SK-N-SH treated with all-trans-retinoic acid at 6 μM for 48 hours (cell line): Measurements from ENCODE around the gene OR9Q1.

Source experiments
- ATAC-seq: fragments of 200-7000 bp; cut with Tn5 transposase; 3 replicates; pipeline ENCODE4 v1.9.1; 2020; ENCODE audit warnings: mild to moderate bottlenecking, moderate library complexity
- ARNTL ChIP-seq: fragments of 450-650 bp; formaldehyde crosslinking; IDR thresholded peaks from 2 replicates; pipeline ENCODE4 v1.5.0; 2020; ENCODE audit warnings: low read depth, mild to moderate bottlenecking, moderate library complexity, borderline replicate concordance
- BACH2 ChIP-seq: fragments of 250-450 bp; sonication (Bioruptor Pico); IDR thresholded peaks from 2 replicates; pipeline ENCODE4 v1.9.0; 2021; ENCODE audit warnings: mild to moderate bottlenecking, borderline replicate concordance
- CSDC2 ChIP-seq: fragments of 250-450 bp; sonication (Bioruptor Pico); IDR thresholded peaks from 2 replicates; pipeline ENCODE4 v1.5.0; 2020; ENCODE audit warnings: mild to moderate bottlenecking, moderate library complexity
- ESRRG ChIP-seq: fragments of 250-450 bp; sonication (Bioruptor Pico); IDR thresholded peaks from 2 replicates; pipeline ENCODE4 v1.6.1; 2021; ENCODE audit warnings: mild to moderate bottlenecking
- GLIS3 ChIP-seq: fragments of 250-450 bp; sonication (Bioruptor Pico); IDR thresholded peaks from 2 replicates; pipeline ENCODE4 v1.5.0; 2020; ENCODE audit warnings: mild to moderate bottlenecking, moderate library complexity
- ISL1 ChIP-seq: fragments of 250-450 bp; sonication (Bioruptor Pico); IDR thresholded peaks from 2 replicates; pipeline ENCODE4 v2.1.2; 2022; ENCODE audit warnings: mild to moderate bottlenecking, moderate library complexity
- OSR1 ChIP-seq: fragments of 250-450 bp; sonication (Bioruptor Pico); IDR thresholded peaks from 2 replicates; pipeline ENCODE4 v1.8.0; 2022; ENCODE audit warnings: moderate library complexity, mild to moderate bottlenecking, inconsistent platforms
- PPARA ChIP-seq: fragments of 250-450 bp; sonication (Bioruptor Pico); IDR thresholded peaks from 2 replicates; pipeline ENCODE4 v1.5.0; 2020; ENCODE audit warnings: mild to moderate bottlenecking, borderline replicate concordance
- RARB ChIP-seq: fragments of 250-450 bp; sonication (Bioruptor Pico); IDR thresholded peaks from 2 replicates; pipeline ENCODE4 v1.8.0; 2021; ENCODE audit warnings: mild to moderate bottlenecking, moderate library complexity
- SNAI2 ChIP-seq: fragments of 250-450 bp; sonication (Bioruptor Pico); IDR thresholded peaks from 2 replicates; pipeline ENCODE4 v1.5.0; 2020; ENCODE audit warnings: mild to moderate bottlenecking, moderate library complexity
- TCF4 ChIP-seq: fragments of 250-450 bp; sonication (Bioruptor Pico); IDR thresholded peaks from 2 replicates; pipeline ENCODE4 v1.8.0; 2021; ENCODE audit warnings: mild to moderate bottlenecking, moderate library complexity, borderline replicate concordance
- TOX ChIP-seq: fragments of 250-450 bp; sonication (Bioruptor Pico); IDR thresholded peaks from 2 replicates; pipeline ENCODE4 v1.8.0; 2021; ENCODE audit warnings: mild to moderate bottlenecking, moderate library complexity, borderline replicate concordance
- ZC3H10 ChIP-seq: fragments of 250-450 bp; sonication (Bioruptor Pico); IDR thresholded peaks from 2 replicates; pipeline ENCODE4 v1.5.1; 2021; ENCODE audit warnings: mild to moderate bottlenecking, moderate library complexity
- ZFP30 ChIP-seq: fragments of 450-650 bp; formaldehyde crosslinking; IDR thresholded peaks from 2 replicates; pipeline ENCODE4 v1.5.0; 2022; ENCODE audit warnings: mild to moderate bottlenecking, moderate library complexity
- ZNF565 ChIP-seq: fragments of 450-650 bp; formaldehyde crosslinking; conservative IDR thresholded peaks from 2 replicates; pipeline ENCODE4 v1.5.0; 2020; ENCODE audit warnings: low read depth, mild to moderate bottlenecking, moderate library complexity
- ZNF70 ChIP-seq: fragments of 450-650 bp; formaldehyde crosslinking; IDR thresholded peaks from 2 replicates; pipeline ENCODE4 v1.5.0; 2020; ENCODE audit warnings: mild to moderate bottlenecking, moderate library complexity
- ZNF8 ChIP-seq: fragments of 450-650 bp; formaldehyde crosslinking; IDR thresholded peaks from 2 replicates; pipeline ENCODE4 v1.5.0; 2020; ENCODE audit warnings: mild to moderate bottlenecking, moderate library complexity
- TF ChIP-seq, protein P1 (sequence below): fragments of 250-450 bp; sonication (Bioruptor Pico); IDR thresholded peaks from 2 replicates; pipeline ENCODE4 v1.8.0; 2020; ENCODE audit warnings: mild to moderate bottlenecking, moderate library complexity, borderline replicate concordance
- TF ChIP-seq, protein P2 (sequence below): fragments of 250-450 bp; sonication (Bioruptor Pico); IDR thresholded peaks from 2 replicates; pipeline ENCODE4 v1.5.0; 2020; ENCODE audit warnings: mild to moderate bottlenecking, moderate library complexity
- TF ChIP-seq, protein P3 (sequence below): fragments of 250-450 bp; sonication (Bioruptor Pico); IDR thresholded peaks from 2 replicates; pipeline ENCODE4 v1.5.1; 2021; ENCODE audit warnings: mild to moderate bottlenecking, moderate library complexity
- TF ChIP-seq, protein P4 (sequence below): fragments of 250-450 bp; sonication (Bioruptor Pico); IDR thresholded peaks from 2 replicates; pipeline ENCODE4 v1.5.1; 2020; ENCODE audit warnings: low read depth, mild to moderate bottlenecking, moderate library complexity

The OR9Q1 gene

DNA sequence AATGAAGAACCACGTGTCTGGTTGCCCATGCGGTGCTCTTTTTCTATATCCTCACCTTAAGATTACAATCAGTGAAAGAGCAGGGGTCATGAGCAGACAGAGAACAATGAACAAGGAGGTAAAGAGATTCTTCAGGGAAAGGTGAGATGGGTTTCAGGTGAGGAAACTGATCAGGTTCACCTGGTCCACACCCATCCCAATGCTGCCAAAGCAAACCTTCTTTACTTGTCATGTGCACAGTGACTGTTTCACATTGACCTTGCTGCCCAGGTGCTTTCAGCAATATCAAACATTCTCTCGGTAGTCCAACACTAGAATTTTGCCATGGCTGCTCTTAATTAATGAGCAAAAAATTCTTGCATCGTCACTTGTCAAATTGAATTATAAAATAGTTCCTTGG lies 140.7 kb downstream of the OR9Q1 start:
- TF ChIP-seq ZNF70 (CRISPR knock-in tag) = no peak
- no peak for TF ChIP-seq SNAI2 (CRISPR knock-in tag)
- no peak for TF ChIP-seq BACH2 (CRISPR knock-in tag)
- TF ChIP-seq TCF4 (CRISPR knock-in tag) = no peak
- TF ChIP-seq, protein P1, sequence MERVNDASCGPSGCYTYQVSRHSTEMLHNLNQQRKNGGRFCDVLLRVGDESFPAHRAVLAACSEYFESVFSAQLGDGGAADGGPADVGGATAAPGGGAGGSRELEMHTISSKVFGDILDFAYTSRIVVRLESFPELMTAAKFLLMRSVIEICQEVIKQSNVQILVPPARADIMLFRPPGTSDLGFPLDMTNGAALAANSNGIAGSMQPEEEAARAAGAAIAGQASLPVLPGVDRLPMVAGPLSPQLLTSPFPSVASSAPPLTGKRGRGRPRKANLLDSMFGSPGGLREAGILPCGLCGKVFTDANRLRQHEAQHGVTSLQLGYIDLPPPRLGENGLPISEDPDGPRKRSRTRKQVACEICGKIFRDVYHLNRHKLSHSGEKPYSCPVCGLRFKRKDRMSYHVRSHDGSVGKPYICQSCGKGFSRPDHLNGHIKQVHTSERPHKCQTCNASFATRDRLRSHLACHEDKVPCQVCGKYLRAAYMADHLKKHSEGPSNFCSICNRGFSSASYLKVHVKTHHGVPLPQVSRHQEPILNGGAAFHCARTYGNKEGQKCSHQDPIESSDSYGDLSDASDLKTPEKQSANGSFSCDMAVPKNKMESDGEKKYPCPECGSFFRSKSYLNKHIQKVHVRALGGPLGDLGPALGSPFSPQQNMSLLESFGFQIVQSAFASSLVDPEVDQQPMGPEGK = no peak
- no peak for TF ChIP-seq GLIS3 (CRISPR knock-in tag)
- no peak for TF ChIP-seq OSR1 (CRISPR knock-in tag)
- no peak for TF ChIP-seq ISL1 (CRISPR knock-in tag)
- TF ChIP-seq ZNF8 (CRISPR knock-in tag) = no peak
- no peak for TF ChIP-seq RARB
- no peak for TF ChIP-seq CSDC2 (CRISPR knock-in tag)
- ATAC-seq = no peak

DNA sequence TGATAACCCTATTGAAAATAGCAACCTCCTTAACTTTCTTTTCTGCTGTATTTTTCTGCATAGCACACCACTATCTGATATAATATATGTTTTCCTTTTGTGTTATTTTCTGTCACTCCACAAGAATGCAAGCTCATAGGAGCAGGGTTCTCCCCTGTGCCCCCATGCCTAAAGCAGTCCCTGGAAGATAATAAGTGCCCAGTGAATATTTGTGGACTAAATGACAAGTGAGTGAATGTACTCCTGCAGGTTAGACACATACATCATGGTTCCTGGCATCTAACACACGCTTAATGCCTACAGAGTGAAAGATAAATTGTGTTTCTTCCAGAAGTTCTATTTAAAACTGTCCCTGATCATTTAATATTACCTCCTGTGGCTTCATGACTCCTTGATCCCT lies 141.3 kb downstream of the OR9Q1 start:
- TF ChIP-seq ZNF70 (CRISPR knock-in tag) (no peak), RARB (no peak), ESRRG (no peak), ZC3H10 (no peak), BACH2 (CRISPR knock-in tag) (no peak), TOX (CRISPR knock-in tag) (no peak), PPARA (CRISPR knock-in tag) (no peak), GLIS3 (CRISPR knock-in tag) (no peak), TCF4 (CRISPR knock-in tag) (no peak), ZNF8 (CRISPR knock-in tag) (no peak), ZNF565 (CRISPR knock-in tag) (no peak), ZFP30 (CRISPR knock-in tag) (no peak)
- TF ChIP-seq, protein P1 = no peak
- TF ChIP-seq, protein P2, sequence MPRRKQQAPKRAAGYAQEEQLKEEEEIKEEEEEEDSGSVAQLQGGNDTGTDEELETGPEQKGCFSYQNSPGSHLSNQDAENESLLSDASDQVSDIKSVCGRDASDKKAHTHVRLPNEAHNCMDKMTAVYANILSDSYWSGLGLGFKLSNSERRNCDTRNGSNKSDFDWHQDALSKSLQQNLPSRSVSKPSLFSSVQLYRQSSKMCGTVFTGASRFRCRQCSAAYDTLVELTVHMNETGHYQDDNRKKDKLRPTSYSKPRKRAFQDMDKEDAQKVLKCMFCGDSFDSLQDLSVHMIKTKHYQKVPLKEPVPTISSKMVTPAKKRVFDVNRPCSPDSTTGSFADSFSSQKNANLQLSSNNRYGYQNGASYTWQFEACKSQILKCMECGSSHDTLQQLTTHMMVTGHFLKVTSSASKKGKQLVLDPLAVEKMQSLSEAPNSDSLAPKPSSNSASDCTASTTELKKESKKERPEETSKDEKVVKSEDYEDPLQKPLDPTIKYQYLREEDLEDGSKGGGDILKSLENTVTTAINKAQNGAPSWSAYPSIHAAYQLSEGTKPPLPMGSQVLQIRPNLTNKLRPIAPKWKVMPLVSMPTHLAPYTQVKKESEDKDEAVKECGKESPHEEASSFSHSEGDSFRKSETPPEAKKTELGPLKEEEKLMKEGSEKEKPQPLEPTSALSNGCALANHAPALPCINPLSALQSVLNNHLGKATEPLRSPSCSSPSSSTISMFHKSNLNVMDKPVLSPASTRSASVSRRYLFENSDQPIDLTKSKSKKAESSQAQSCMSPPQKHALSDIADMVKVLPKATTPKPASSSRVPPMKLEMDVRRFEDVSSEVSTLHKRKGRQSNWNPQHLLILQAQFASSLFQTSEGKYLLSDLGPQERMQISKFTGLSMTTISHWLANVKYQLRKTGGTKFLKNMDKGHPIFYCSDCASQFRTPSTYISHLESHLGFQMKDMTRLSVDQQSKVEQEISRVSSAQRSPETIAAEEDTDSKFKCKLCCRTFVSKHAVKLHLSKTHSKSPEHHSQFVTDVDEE (CRISPR knock-in tag) = no peak
- TF ChIP-seq, protein P3, sequence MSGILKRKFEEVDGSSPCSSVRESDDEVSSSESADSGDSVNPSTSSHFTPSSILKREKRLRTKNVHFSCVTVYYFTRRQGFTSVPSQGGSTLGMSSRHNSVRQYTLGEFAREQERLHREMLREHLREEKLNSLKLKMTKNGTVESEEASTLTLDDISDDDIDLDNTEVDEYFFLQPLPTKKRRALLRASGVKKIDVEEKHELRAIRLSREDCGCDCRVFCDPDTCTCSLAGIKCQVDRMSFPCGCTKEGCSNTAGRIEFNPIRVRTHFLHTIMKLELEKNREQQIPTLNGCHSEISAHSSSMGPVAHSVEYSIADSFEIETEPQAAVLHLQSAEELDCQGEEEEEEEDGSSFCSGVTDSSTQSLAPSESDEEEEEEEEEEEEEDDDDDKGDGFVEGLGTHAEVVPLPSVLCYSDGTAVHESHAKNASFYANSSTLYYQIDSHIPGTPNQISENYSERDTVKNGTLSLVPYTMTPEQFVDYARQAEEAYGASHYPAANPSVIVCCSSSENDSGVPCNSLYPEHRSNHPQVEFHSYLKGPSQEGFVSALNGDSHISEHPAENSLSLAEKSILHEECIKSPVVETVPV (CRISPR knock-in tag) = no peak
- ATAC-seq = no peak

DNA sequence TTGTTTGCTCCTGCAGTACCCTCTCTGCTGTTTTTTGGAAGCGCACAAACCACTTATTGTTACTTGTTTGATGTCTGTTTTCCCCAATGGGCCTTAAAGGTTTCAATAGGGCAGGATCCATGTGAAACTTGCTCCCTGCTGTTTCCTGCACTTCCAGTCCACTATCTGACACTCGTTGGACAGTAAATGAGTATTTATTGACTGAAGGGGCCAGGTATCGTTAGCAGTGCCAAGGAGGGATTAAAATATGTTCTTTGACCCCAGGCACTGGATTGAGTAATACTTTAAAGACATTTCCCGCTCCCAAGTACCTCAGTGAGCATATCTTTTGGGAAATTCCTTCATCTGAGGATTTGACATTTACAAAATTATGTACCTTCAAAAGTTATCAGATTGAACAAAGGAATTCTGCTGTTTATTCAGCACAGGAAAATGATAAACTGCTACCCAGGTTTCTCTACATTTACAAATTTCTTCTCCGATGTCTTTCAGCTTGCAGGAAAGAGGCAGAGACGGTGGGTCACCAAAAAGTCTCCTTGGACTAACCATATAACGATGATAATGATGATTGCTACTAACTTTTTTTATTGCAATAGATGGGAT lies 141.9 kb downstream of the OR9Q1 start:
- ATAC-seq = no peak

More for the DNA sequence above, 141.9 kb downstream of the OR9Q1 start:
- TF ChIP-seq, protein P4, sequence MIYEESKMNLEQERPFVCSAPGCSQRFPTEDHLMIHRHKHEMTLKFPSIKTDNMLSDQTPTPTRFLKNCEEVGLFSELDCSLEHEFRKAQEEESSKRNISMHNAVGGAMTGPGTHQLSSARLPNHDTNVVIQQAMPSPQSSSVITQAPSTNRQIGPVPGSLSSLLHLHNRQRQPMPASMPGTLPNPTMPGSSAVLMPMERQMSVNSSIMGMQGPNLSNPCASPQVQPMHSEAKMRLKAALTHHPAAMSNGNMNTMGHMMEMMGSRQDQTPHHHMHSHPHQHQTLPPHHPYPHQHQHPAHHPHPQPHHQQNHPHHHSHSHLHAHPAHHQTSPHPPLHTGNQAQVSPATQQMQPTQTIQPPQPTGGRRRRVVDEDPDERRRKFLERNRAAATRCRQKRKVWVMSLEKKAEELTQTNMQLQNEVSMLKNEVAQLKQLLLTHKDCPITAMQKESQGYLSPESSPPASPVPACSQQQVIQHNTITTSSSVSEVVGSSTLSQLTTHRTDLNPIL (CRISPR knock-in tag) = no peak
- TF ChIP-seq BACH2 (CRISPR knock-in tag) (no peak), ESRRG (no peak), ARNTL (no peak), TCF4 (CRISPR knock-in tag) (no peak), RARB (no peak), SNAI2 (CRISPR knock-in tag) (no peak), PPARA (CRISPR knock-in tag) (no peak)
- TF ChIP-seq, protein P3 (CRISPR knock-in tag) = no peak
